Stimulated activated CD4-positive, alpha-beta T cell treated with anti-CD3 and anti-CD28 coated beads, Interleukin-15, amount 100 ng/mL, for 1 hour (primary cell): Measurements from ENCODE around the gene THSD4.

Experiments used
- DNase-seq, 2 donors: peaks; one replicate each; pipeline ENCODE4 v3.0.0-alpha.2; 2020; ENCODE audit warnings: low read depth in 1 of 2, low spot score in 1 of 2

The THSD4 gene

GRCh38 chr15:71768184-71768583 lies 652.9 kb downstream of the THSD4 start:
- DNase-seq = no peak

- no peak for DNase-seq
Measured at GRCh38 chr15:71773206-71773859, 658.1 kb downstream of the THSD4 start.

- DNase-seq = no peak
Measured at GRCh38 chr15:71775856-71776255, 660.6 kb downstream of the THSD4 start.

- DNase-seq = no peak
Measured at GRCh38 chr15:71776304-71776703, 661.0 kb downstream of the THSD4 start.

- DNase-seq = no peak
Measured at GRCh38 chr15:71777216-71777943, 662.1 kb downstream of the THSD4 start.

- no peak for DNase-seq
Measured at GRCh38 chr15:71779073-71779797, 664.0 kb downstream of the THSD4 start.

- peak in 1 of 2 donors; percentile 2 for DNase-seq
Measured at GRCh38 chr15:71780115-71780976, 665.1 kb downstream of the THSD4 start.

- DNase-seq = no peak
Measured at GRCh38 chr15:71781179-71781964, 666.1 kb downstream of the THSD4 start.

- DNase-seq = no peak
Measured at GRCh38 chr15:71781965-71782265, 666.6 kb downstream of the THSD4 start.

- DNase-seq = no peak
Measured at GRCh38 chr15:71782422-71783165, 667.3 kb downstream of the THSD4 start.

GRCh38 chr15:71784719-71785118 lies 669.4 kb downstream of the THSD4 start:
- DNase-seq = no peak

GRCh38 chr15:71785996-71786395 lies 670.7 kb downstream of the THSD4 start:
- DNase-seq = no peak

GRCh38 chr15:71786673-71787072 lies 671.4 kb downstream of the THSD4 start:
- DNase-seq = no peak

GRCh38 chr15:71788646-71789579 lies 673.6 kb downstream of the THSD4 start:
- DNase-seq = no peak

GRCh38 chr15:71789616-71790015 lies 674.3 kb downstream of the THSD4 start:
- no peak for DNase-seq

GRCh38 chr15:71790081-71790480 lies 674.8 kb downstream of the THSD4 start:
- no peak for DNase-seq

GRCh38 chr15:71791975-71792374 lies 676.7 kb downstream of the THSD4 start:
- no peak for DNase-seq

GRCh38 chr15:71792521-71792920 lies 677.2 kb downstream of the THSD4 start:
- DNase-seq = no peak

- DNase-seq = no peak
Measured at GRCh38 chr15:71798641-71799040, 683.4 kb downstream of the THSD4 start.
